ENCODE results near the gene TMEM14B.

TMEM14B gene

GRCh38 chr6:10722570-10722819 lies 25.1 kb upstream of the TMEM14B start:
- no peak for TF ChIP-seq CTCF (IDR thresholded peaks at IDR 0.05; ENCODE audit: extremely low read depth, missing control alignments)
- no peak for DNase-seq (ENCODE audit: low spot score)

- peak; percentile 96 for DNase-seq (ENCODE audit: low spot score)
- no peak for TF ChIP-seq CTCF (IDR thresholded peaks at IDR 0.05; ENCODE audit: extremely low read depth, missing control alignments)
Measured at GRCh38 chr6:10722820-10723566, 24.6 kb upstream of the TMEM14B start, which contains the start of gene TMEM14C. Gene TMEM14C (plus strand): TSS chr6:10723070. CDS start chr6:10724614, 1,544 bp downstream.

- no peak for DNase-seq (ENCODE audit: low spot score)
- no peak for TF ChIP-seq CTCF (IDR thresholded peaks at IDR 0.05; ENCODE audit: extremely low read depth, missing control alignments)
Measured at GRCh38 chr6:10723567-10723881, 24.1 kb upstream of the TMEM14B start.

- DNase-seq (ENCODE audit: low spot score): no peak
- no peak for TF ChIP-seq CTCF (IDR thresholded peaks at IDR 0.05; ENCODE audit: extremely low read depth, missing control alignments)
Measured at GRCh38 chr6:10725044-10725443, 22.6 kb upstream of the TMEM14B start.

GRCh38 chr6:10725716-10726115 lies 21.9 kb upstream of the TMEM14B start:
- no peak for DNase-seq (ENCODE audit: low spot score)
- no peak for TF ChIP-seq CTCF (IDR thresholded peaks at IDR 0.05; ENCODE audit: extremely low read depth, missing control alignments)

GRCh38 chr6:10730254-10730653 lies 17.4 kb upstream of the TMEM14B start:
- no peak for DNase-seq (ENCODE audit: low spot score)
- no peak for TF ChIP-seq CTCF (IDR thresholded peaks at IDR 0.05; ENCODE audit: extremely low read depth, missing control alignments)

- no peak for DNase-seq (ENCODE audit: low spot score)
- no peak for TF ChIP-seq CTCF (IDR thresholded peaks at IDR 0.05; ENCODE audit: extremely low read depth, missing control alignments)
Measured at GRCh38 chr6:10733151-10733715, 14.4 kb upstream of the TMEM14B start.
